ENCODE data around the gene CA5A. TPM values are rescaled to one million over a fixed set of nuclear protein-coding genes. Genes with fewer than 3 reads are reported as not detected.

CA5A gene
- total and polyA plus RNA-seq, 9 of the 15 experiments (the other 6 are each of a cell fraction or from before 2014, with no cell fraction given): not detected

DNA sequence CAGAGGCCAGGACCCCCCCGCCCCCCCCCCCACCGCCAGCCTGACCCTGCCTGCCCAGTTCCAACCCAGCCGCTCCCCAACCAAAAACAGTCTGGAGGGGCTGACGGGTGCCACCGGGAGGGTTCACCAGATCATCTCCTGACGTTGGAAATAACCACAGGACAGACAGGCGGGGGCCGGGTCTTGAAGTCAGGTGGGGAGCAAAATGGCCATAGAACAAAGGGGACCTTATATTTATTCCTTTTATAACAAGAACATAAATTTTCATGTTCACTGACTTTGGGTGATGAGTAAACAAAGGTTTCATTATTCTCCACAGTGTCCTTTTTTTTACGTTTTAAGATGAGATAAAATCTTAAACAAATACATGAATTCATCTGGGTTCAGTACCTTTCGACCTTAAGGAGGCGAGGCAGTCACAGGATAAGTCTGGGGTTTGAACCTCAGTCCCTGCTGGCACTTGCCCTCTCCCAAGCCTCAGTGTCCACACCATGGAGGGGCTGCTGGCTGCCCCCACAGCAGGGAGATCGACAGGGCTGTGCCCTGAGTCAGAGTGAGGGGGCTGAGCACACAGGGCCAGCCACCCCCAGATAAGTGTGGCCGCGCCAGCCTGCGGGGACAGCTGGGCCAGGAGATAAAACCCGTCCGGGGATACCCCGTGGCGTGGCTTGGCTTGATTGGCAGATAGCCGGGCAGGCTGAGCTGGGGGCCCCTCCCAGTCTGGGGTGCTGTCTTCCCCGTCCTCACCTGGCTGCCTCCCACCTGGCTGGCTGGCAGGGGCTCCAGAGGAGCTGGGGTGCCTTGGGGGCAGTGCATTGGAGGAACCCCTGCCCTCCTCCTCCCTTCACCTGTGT is 82.0 kb downstream of the CA5A start (continued):
- TF ChIP-seq, protein P1, sequence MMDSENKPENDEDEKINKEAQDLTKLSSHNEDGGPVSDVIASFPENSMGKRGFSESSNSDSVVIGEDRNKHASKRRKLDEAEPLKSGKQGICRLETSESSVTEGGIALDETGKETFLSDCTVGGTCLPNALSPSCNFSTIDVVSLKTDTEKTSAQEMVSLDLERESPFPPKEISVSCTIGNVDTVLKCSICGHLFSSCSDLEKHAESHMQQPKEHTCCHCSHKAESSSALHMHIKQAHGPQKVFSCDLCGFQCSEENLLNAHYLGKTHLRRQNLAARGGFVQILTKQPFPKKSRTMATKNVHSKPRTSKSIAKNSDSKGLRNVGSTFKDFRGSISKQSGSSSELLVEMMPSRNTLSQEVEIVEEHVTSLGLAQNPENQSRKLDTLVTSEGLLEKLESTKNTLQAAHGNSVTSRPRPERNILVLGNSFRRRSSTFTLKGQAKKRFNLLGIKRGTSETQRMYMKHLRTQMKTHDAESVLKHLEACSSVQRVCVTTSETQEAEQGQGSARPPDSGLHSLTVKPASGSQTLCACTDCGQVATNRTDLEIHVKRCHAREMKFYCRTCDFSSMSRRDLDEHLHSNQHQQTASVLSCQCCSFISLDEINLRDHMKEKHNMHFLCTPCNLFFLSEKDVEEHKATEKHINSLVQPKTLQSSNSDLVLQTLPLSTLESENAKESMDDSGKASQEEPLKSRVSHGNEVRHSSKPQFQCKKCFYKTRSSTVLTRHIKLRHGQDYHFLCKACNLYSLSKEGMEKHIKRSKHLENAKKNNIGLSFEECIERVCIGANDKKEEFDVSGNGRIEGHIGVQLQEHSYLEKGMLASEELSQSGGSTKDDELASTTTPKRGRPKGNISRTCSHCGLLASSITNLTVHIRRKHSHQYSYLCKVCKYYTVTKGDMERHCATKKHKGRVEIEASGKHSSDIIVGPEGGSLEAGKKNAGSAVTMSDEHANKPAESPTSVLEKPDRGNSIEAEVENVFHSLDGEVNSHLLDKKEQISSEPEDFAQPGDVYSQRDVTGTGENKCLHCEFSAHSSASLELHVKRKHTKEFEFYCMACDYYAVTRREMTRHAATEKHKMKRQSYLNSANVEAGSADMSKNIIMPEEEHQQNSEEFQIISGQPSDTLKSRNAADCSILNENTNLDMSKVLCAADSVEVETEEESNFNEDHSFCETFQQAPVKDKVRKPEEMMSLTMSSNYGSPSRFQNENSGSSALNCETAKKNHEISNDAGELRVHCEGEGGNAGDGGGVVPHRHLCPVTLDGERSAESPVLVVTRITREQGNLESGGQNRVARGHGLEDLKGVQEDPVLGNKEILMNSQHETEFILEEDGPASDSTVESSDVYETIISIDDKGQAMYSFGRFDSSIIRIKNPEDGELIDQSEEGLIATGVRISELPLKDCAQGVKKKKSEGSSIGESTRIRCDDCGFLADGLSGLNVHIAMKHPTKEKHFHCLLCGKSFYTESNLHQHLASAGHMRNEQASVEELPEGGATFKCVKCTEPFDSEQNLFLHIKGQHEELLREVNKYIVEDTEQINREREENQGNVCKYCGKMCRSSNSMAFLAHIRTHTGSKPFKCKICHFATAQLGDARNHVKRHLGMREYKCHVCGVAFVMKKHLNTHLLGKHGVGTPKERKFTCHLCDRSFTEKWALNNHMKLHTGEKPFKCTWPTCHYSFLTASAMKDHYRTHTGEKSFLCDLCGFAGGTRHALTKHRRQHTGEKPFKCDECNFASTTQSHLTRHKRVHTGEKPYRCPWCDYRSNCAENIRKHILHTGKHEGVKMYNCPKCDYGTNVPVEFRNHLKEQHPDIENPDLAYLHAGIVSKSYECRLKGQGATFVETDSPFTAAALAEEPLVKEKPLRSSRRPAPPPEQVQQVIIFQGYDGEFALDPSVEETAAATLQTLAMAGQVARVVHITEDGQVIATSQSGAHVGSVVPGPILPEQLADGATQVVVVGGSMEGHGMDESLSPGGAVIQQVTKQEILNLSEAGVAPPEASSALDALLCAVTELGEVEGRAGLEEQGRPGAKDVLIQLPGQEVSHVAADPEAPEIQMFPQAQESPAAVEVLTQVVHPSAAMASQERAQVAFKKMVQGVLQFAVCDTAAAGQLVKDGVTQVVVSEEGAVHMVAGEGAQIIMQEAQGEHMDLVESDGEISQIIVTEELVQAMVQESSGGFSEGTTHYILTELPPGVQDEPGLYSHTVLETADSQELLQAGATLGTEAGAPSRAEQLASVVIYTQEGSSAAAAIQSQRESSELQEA (IDR thresholded peaks at IDR 0.05; ENCODE audit: low read depth): no peak
- TF ChIP-seq NFIX (CRISPR knock-in tag; IDR thresholded peaks at IDR 0.05; ENCODE audit: low read depth): no peak
- TF ChIP-seq CREB1 (IDR thresholded peaks at IDR 0.05): peak; percentile 85
- peak; percentile 62 for TF ChIP-seq CREB1 (CRISPR knock-in tag; IDR thresholded peaks at IDR 0.05)
- TF ChIP-seq, protein P2, sequence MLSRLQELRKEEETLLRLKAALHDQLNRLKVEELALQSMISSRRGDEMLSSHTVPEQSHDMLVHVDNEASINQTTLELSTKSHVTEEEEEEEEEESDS (CRISPR knock-in tag; IDR thresholded peaks at IDR 0.05): no peak
- TF ChIP-seq BRCA1 (IDR thresholded peaks at IDR 0.05): no peak
- TF ChIP-seq BRCA1 (CRISPR knock-in tag; IDR thresholded peaks at IDR 0.05): no peak
- TF ChIP-seq HDGF (IDR thresholded peaks at IDR 0.05): no peak
- no peak for TF ChIP-seq HCFC1 (IDR thresholded peaks at IDR 0.05; ENCODE audit: low read depth, low read length)
- TF ChIP-seq ZNF41 (CRISPR knock-in tag; conservative IDR thresholded peaks at IDR 0.05): 0 out of 2 replicates have a peak, but pooled peaks have one; percentile 67
- TF ChIP-seq ERF (CRISPR knock-in tag; IDR thresholded peaks at IDR 0.05): peak; percentile 82; the same call in 1 of the 2 replicates
- TF ChIP-seq ZNF140 (CRISPR knock-in tag; IDR thresholded peaks at IDR 0.05): no peak
- peak; percentile 69 for TF ChIP-seq BRD9 (IDR thresholded peaks at IDR 0.05; ENCODE audit: low read depth, partially characterized antibody)
- TF ChIP-seq TRIM24 (IDR thresholded peaks at IDR 0.05): peak; percentile 90 to 93
- TF ChIP-seq EP300 (IDR thresholded peaks at IDR 0.05; ENCODE audit: low read length): peak; percentile 96
- no peak for TF ChIP-seq ZC3H11A (IDR thresholded peaks at IDR 0.05; ENCODE audit: low read depth, low read length)
- no peak for TF ChIP-seq ZBTB8A (IDR thresholded peaks at IDR 0.05; ENCODE audit: partially characterized antibody)
- TF ChIP-seq L3MBTL2 (IDR thresholded peaks at IDR 0.05): peak; percentile 35
- TF ChIP-seq SPI1 (IDR thresholded peaks at IDR 0.05; ENCODE audit: borderline replicate concordance, low read depth, low read length): no peak
- TF ChIP-seq RAD21 (CRISPR knock-in tag; conservative IDR thresholded peaks at IDR 0.05 in 1 of 2, IDR thresholded peaks at IDR 0.05 in 1 of 2): no peak
- peak; percentile 78 for TF ChIP-seq SP1 (CRISPR knock-in tag; IDR thresholded peaks at IDR 0.05)
- no peak for TF ChIP-seq CEBPB (tag; IDR thresholded peaks at IDR 0.05)
- TF ChIP-seq ARID1B (IDR thresholded peaks at IDR 0.05): peak; percentile 100
- TF ChIP-seq CSDE1 (IDR thresholded peaks at IDR 0.05): no peak

All from K562 (cell line).